ENCODE data around the gene GPR87. TPM values are rescaled to one million over a fixed set of nuclear protein-coding genes. Genes with fewer than 3 reads are reported as not detected.
A peak's percentile ranks its signal among the peaks of the same experiment; 100 is the strongest.

The GPR87 gene, protein sequence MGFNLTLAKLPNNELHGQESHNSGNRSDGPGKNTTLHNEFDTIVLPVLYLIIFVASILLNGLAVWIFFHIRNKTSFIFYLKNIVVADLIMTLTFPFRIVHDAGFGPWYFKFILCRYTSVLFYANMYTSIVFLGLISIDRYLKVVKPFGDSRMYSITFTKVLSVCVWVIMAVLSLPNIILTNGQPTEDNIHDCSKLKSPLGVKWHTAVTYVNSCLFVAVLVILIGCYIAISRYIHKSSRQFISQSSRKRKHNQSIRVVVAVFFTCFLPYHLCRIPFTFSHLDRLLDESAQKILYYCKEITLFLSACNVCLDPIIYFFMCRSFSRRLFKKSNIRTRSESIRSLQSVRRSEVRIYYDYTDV
- polyA plus RNA-seq (2013, experiment 1 of 2) = 0.07 TPM
- polyA plus RNA-seq (2013, experiment 2 of 2) = 0.11 TPM

GRCh38 chr3:151316267-151316991 is at the start of gene GPR87:
Gene GPR87 (minus strand): TSS chr3:151316820. CDS start chr3:151300100, 16,720 bp downstream.
- H4K91ac ChIP-seq (ENCODE audit: low read length) = no peak within 1 kb of the TSS
- DNase-seq = no peak
- no peak within 1 kb of the TSS for H2BK15ac ChIP-seq (ENCODE audit: low read depth, poor library complexity, severe bottlenecking)
- H3K9ac ChIP-seq (ENCODE audit: low read length) = no peak within 1 kb of the TSS
- H3K9me3 ChIP-seq (ENCODE audit: control insufficient read depth, low read length) = no peaks in the 10 kb centered on the region
- no peak within 1 kb of the TSS for H3K27ac ChIP-seq (ENCODE audit: low read length, poor library complexity, severe bottlenecking)
- H3K4me1 ChIP-seq (ENCODE audit: control insufficient read depth, insufficient read depth, low read depth, low read length) = no peaks in the 10 kb centered on the region
- 75% methylated on average over 6 of the region's 7 CpGs for WGBS
- no peak within 1 kb of the TSS for H3K4me3 ChIP-seq (ENCODE audit: insufficient read depth in 1 of 2, low read depth in 1 of 2, low read length in 2 of 2)
- H3K27me3 ChIP-seq (ENCODE audit: control insufficient read depth in 1 of 2, insufficient read depth in 1 of 2, low read length in 2 of 2) = no peaks in the 10 kb centered on the region
- H3K79me1 ChIP-seq (replicated peaks; ENCODE audit: low read length, poor library complexity, severe bottlenecking) = no peaks in the 10 kb centered on the region
- no peak within 1 kb of the TSS for H3K4ac ChIP-seq (ENCODE audit: low read depth in 1 of 2, low read length in 2 of 2)
- H3K23ac ChIP-seq (ENCODE audit: low read length in 2 of 2) = no peak within 1 kb of the TSS
- no peak within 1 kb of the TSS for H2AK5ac ChIP-seq (ENCODE audit: low read length, severe bottlenecking)
- H2BK5ac ChIP-seq (ENCODE audit: low read depth, low read length, poor library complexity, severe bottlenecking) = no peak within 1 kb of the TSS
- H3K18ac ChIP-seq (ENCODE audit: low read depth in 1 of 2, low read length in 2 of 2) = no peak within 1 kb of the TSS
- no peak within 1 kb of the TSS for H3K14ac ChIP-seq (ENCODE audit: low read length in 2 of 2)
- no peaks in the 10 kb centered on the region for H3K36me3 ChIP-seq (ENCODE audit: control insufficient read depth in 1 of 2, insufficient read depth in 2 of 2, low read depth in 1 of 2, low read length in 2 of 2)
- H2BK12ac ChIP-seq (ENCODE audit: low read length in 2 of 2) = peak within 1 kb of the TSS in 1 of 2 experiments; percentile 67
- H2AFZ ChIP-seq (ENCODE audit: low read depth, low read length) = no peak within 1 kb of the TSS
- H2BK120ac ChIP-seq (ENCODE audit: low read depth, low read length) = no peak within 1 kb of the TSS
- H4K8ac ChIP-seq (ENCODE audit: low read length) = no peak within 1 kb of the TSS
- no peak within 1 kb of the TSS for H3K4me2 ChIP-seq (ENCODE audit: low read length, poor library complexity, severe bottlenecking)

DNA sequence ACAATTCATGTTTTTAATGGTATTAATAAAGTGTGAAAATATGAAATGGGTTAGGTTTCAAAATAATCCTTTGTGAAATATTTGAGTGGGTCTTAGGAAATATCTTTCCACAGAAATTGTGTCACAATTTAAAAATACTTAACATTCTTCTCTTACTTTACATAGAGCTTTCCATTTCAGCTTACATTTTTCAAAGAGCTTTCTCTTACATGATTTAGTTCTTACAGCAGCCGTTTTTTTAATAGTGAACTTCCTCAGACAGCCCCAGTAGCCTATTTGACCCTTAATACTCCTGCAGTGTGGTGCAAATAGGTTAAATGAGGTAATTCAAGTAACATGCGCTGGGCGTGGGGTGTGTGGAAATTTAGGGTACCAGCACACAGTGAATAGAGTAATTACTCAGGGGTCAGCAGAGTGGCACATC is 46.1 kb upstream of the GPR87 start:
- 70% methylated on average over 3 of the region's 3 CpGs for WGBS
- Histone ChIP-seq H3K14ac (ENCODE audit: low read length in 2 of 2) (no peak overlapping the region), H3K36me3 (ENCODE audit: control insufficient read depth in 1 of 2, insufficient read depth in 2 of 2, low read depth in 1 of 2, low read length in 2 of 2) (no peaks in the 10 kb centered on the region), H2BK120ac (ENCODE audit: low read depth, low read length) (no peak overlapping the region), H3K4ac (ENCODE audit: low read depth in 1 of 2, low read length in 2 of 2) (no peak overlapping the region), H2BK5ac (ENCODE audit: low read depth, low read length, poor library complexity, severe bottlenecking) (no peak overlapping the region), H4K8ac (ENCODE audit: low read length) (no peak overlapping the region), H2AFZ (ENCODE audit: low read depth, low read length) (no peak overlapping the region), H3K9me3 (ENCODE audit: control insufficient read depth, low read length) (no peaks in the 10 kb centered on the region), H3K9ac (ENCODE audit: low read length) (no peak overlapping the region), H4K91ac (ENCODE audit: low read length) (no peak overlapping the region), H3K4me3 (ENCODE audit: insufficient read depth in 1 of 2, low read depth in 1 of 2, low read length in 2 of 2) (no peak overlapping the region), H3K18ac (ENCODE audit: low read depth in 1 of 2, low read length in 2 of 2) (no peak overlapping the region), H2BK12ac (ENCODE audit: low read length in 2 of 2) (no peak overlapping the region), H3K27me3 (ENCODE audit: control insufficient read depth in 1 of 2, insufficient read depth in 1 of 2, low read length in 2 of 2) (no peaks in the 10 kb centered on the region), H3K79me1 (replicated peaks; ENCODE audit: low read length, poor library complexity, severe bottlenecking) (no peaks in the 10 kb centered on the region), H3K4me2 (ENCODE audit: low read length, poor library complexity, severe bottlenecking) (no peak overlapping the region), H3K4me1 (ENCODE audit: control insufficient read depth, insufficient read depth, low read depth, low read length) (peaks cover 2% of the 10 kb centered on the region), H3K27ac (ENCODE audit: low read length, poor library complexity, severe bottlenecking) (peak overlapping the region; percentile 4), H3K23ac (ENCODE audit: low read length in 2 of 2) (no peak overlapping the region), H2BK15ac (ENCODE audit: low read depth, poor library complexity, severe bottlenecking) (no peak overlapping the region), H2AK5ac (ENCODE audit: low read length, severe bottlenecking) (no peak overlapping the region)
- DNase-seq = no peak

GRCh38 chr3:151357463-151357850 is 40.8 kb upstream of the GPR87 start:
- Histone ChIP-seq H2BK120ac (ENCODE audit: low read depth, low read length) (no peak overlapping the region), H2BK12ac (ENCODE audit: low read length in 2 of 2) (no peak overlapping the region), H3K9ac (ENCODE audit: low read length) (peak overlapping the region; percentile 13), H3K18ac (ENCODE audit: low read depth in 1 of 2, low read length in 2 of 2) (no peak overlapping the region), H3K9me3 (ENCODE audit: control insufficient read depth, low read length) (no peaks in the 10 kb centered on the region), H2BK5ac (ENCODE audit: low read depth, low read length, poor library complexity, severe bottlenecking) (no peak overlapping the region), H3K36me3 (ENCODE audit: control insufficient read depth in 1 of 2, insufficient read depth in 2 of 2, low read depth in 1 of 2, low read length in 2 of 2) (no peaks in the 10 kb centered on the region), H4K91ac (ENCODE audit: low read length) (no peak overlapping the region), H3K4ac (ENCODE audit: low read depth in 1 of 2, low read length in 2 of 2) (no peak overlapping the region), H2AK5ac (ENCODE audit: low read length, severe bottlenecking) (no peak overlapping the region), H3K4me3 (ENCODE audit: insufficient read depth in 1 of 2, low read depth in 1 of 2, low read length in 2 of 2) (no peak overlapping the region), H3K4me1 (ENCODE audit: control insufficient read depth, insufficient read depth, low read depth, low read length) (no peaks in the 10 kb centered on the region), H3K14ac (ENCODE audit: low read length in 2 of 2) (no peak overlapping the region), H3K79me1 (replicated peaks; ENCODE audit: low read length, poor library complexity, severe bottlenecking) (no peaks in the 10 kb centered on the region), H4K8ac (ENCODE audit: low read length) (no peak overlapping the region), H3K4me2 (ENCODE audit: low read length, poor library complexity, severe bottlenecking) (no peak overlapping the region), H3K27ac (ENCODE audit: low read length, poor library complexity, severe bottlenecking) (no peak overlapping the region), H2AFZ (ENCODE audit: low read depth, low read length) (no peak overlapping the region), H3K23ac (ENCODE audit: low read length in 2 of 2) (no peak overlapping the region), H3K27me3 (ENCODE audit: control insufficient read depth in 1 of 2, insufficient read depth in 1 of 2, low read length in 2 of 2) (no peaks in the 10 kb centered on the region), H2BK15ac (ENCODE audit: low read depth, poor library complexity, severe bottlenecking) (no peak overlapping the region)
- DNase-seq = no peak
- no CpG with 5 or more reads among the region's 2 CpGs for WGBS

DNA sequence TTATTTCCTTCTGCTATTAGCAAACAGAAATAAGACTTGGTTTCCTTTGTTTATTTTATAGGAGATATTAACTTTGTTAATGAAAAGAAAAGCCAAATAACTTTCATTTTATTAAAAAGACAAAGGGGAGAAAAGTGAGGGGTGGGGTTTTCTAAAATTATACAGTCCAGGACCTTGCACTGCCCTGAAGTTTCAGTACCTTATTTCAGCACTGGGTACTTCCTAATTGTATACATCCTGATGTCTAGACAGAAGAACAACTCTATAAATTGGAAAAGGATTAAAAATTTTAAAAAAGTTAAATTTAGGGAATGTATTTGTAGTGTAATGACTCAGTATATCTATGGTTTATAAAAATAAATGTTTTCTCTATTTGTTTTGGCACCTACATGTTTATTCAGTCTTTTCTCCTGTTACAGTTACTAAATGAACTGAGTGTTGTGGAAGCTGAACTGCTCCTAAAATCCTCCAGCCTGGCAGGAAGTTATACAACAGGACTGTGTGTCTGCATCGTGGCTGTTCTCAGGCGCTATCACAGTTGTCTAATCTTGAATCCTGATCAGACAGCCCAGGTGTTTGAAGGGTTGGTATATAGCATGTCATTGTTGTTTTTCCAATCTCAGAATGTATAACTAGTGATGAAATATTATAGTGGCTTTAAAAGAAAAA is 40.3 kb upstream of the GPR87 start:
- no peak overlapping the region for H2AFZ ChIP-seq (ENCODE audit: low read depth, low read length)
- H3K79me1 ChIP-seq (replicated peaks; ENCODE audit: low read length, poor library complexity, severe bottlenecking) = no peaks in the 10 kb centered on the region
- no peak overlapping the region for H2BK120ac ChIP-seq (ENCODE audit: low read depth, low read length)
- no peaks in the 10 kb centered on the region for H3K27me3 ChIP-seq (ENCODE audit: control insufficient read depth in 1 of 2, insufficient read depth in 1 of 2, low read length in 2 of 2)
- H3K9ac ChIP-seq (ENCODE audit: low read length) = peak overlapping the region; percentile 13
- 41% methylated on average over 2 of the region's 2 CpGs for WGBS
- no peak overlapping the region for H4K91ac ChIP-seq (ENCODE audit: low read length)
- no peak overlapping the region for H2BK15ac ChIP-seq (ENCODE audit: low read depth, poor library complexity, severe bottlenecking)
- no peak overlapping the region for H3K4me2 ChIP-seq (ENCODE audit: low read length, poor library complexity, severe bottlenecking)
- H3K18ac ChIP-seq (ENCODE audit: low read depth in 1 of 2, low read length in 2 of 2) = no peak overlapping the region
- H2BK12ac ChIP-seq (ENCODE audit: low read length in 2 of 2) = no peak overlapping the region
- no peak overlapping the region for H3K27ac ChIP-seq (ENCODE audit: low read length, poor library complexity, severe bottlenecking)
- H3K23ac ChIP-seq (ENCODE audit: low read length in 2 of 2) = no peak overlapping the region
- no peaks in the 10 kb centered on the region for H3K36me3 ChIP-seq (ENCODE audit: control insufficient read depth in 1 of 2, insufficient read depth in 2 of 2, low read depth in 1 of 2, low read length in 2 of 2)
- H3K9me3 ChIP-seq (ENCODE audit: control insufficient read depth, low read length) = no peaks in the 10 kb centered on the region
- H3K4me1 ChIP-seq (ENCODE audit: control insufficient read depth, insufficient read depth, low read depth, low read length) = no peaks in the 10 kb centered on the region
- H3K4ac ChIP-seq (ENCODE audit: low read depth in 1 of 2, low read length in 2 of 2) = no peak overlapping the region
- DNase-seq = no peak
- H3K14ac ChIP-seq (ENCODE audit: low read length in 2 of 2) = no peak overlapping the region
- H2AK5ac ChIP-seq (ENCODE audit: low read length, severe bottlenecking) = no peak overlapping the region
- no peak overlapping the region for H3K4me3 ChIP-seq (ENCODE audit: insufficient read depth in 1 of 2, low read depth in 1 of 2, low read length in 2 of 2)
- H4K8ac ChIP-seq (ENCODE audit: low read length) = no peak overlapping the region
- no peak overlapping the region for H2BK5ac ChIP-seq (ENCODE audit: low read depth, low read length, poor library complexity, severe bottlenecking)
